WTC11 (cell line): ENCODE measurements around the gene UHRF1. TPM values are rescaled to one million over a fixed set of nuclear protein-coding genes. Genes with fewer than 3 reads are reported as not detected.
"Not testable (repeated sequence)": the region's sequence is repeated elsewhere in the genome, so short reads cannot be mapped to it uniquely, and the experiment has no call there.

Experiments used
- ATAC-seq: fragments of 200-7000 bp; cut with Tn5 transposase; 2 replicates; pipeline ENCODE4 v1.10.0; 2021; ENCODE audit warnings: mild to moderate bottlenecking, moderate library complexity
- CTCF ChIA-PET: fragments of 300-600 bp; sonication (Branson Sonifier 250); formaldehyde crosslinking; loops from one replicate; lab custom pipeline; 2021; ENCODE audit warnings: antibody characterized with exemption; lab: Charles Lee
- POLR2A ChIA-PET: fragments of 350-600 bp; sonication (Branson Sonifier 250); formaldehyde crosslinking; loops from one replicate; lab custom pipeline; 2021; ENCODE audit warnings: antibody characterized with exemption; lab: Charles Lee
- DNase-seq: peaks from one replicate; pipeline ENCODE4 v3.0.0; 2021; ENCODE audit warnings: low spot score
- H3K27ac Mint-ChIP-seq: 2 replicates; pipeline ENCODE4 v1.8.0; 2021; ENCODE audit warnings: mixed read lengths
- H3K27me3 Mint-ChIP-seq: 2 replicates; pipeline ENCODE4 v1.8.0; 2021; ENCODE audit warnings: low read depth, mild to moderate bottlenecking, moderate library complexity, mixed read lengths
- H3K36me3 Mint-ChIP-seq: 2 replicates; pipeline ENCODE4 v1.8.0; 2021; ENCODE audit warnings: mixed read lengths
- H3K4me1 Mint-ChIP-seq: 2 replicates; pipeline ENCODE4 v1.8.0; 2022; ENCODE audit warnings: mixed read lengths
- H3K4me3 Mint-ChIP-seq: 2 replicates; pipeline ENCODE4 v1.8.0; 2021; ENCODE audit warnings: mild to moderate bottlenecking, moderate library complexity, mixed read lengths
- H3K9me3 Mint-ChIP-seq: 2 replicates; pipeline ENCODE4 v1.8.0; 2021; ENCODE audit warnings: mixed read lengths
- AFF4 ChIP-seq: sonication (generic); formaldehyde crosslinking; IDR thresholded peaks from 2 replicates; pipeline ENCODE4 v1.8.1; 2023; ENCODE audit warnings: mild to moderate bottlenecking, missing genetic modification reagents, borderline replicate concordance
- CTCF ChIP-seq: fragments of 200-600 bp; IDR thresholded peaks from 2 replicates; pipeline ENCODE4 v1.8.0; 2022; ENCODE audit warnings: antibody characterized with exemption
- IRF1 ChIP-seq: sonication (generic); formaldehyde crosslinking; IDR thresholded peaks from 2 replicates; pipeline ENCODE4 v1.8.0; 2023; ENCODE audit warnings: missing genetic modification reagents
- MAX ChIP-seq: sonication (generic); formaldehyde crosslinking; IDR thresholded peaks from 2 replicates; pipeline ENCODE4 v1.8.0; 2022; ENCODE audit warnings: mild to moderate bottlenecking, missing genetic modification reagents
- NFYB ChIP-seq: sonication (generic); formaldehyde crosslinking; conservative IDR thresholded peaks from 2 replicates; pipeline ENCODE4 v1.8.0; 2022; ENCODE audit warnings: low read depth, missing genetic modification reagents
- RELA ChIP-seq: sonication (generic); formaldehyde crosslinking; IDR thresholded peaks from 2 replicates; pipeline ENCODE4 v1.8.1; 2022; ENCODE audit warnings: missing genetic modification reagents, mild to moderate bottlenecking, borderline replicate concordance
- RORB ChIP-seq: fragments of 250-450 bp; sonication (Bioruptor Pico); IDR thresholded peaks from 2 replicates; pipeline ENCODE4 v1.9.0; 2021; ENCODE audit warnings: mild to moderate bottlenecking
- TEAD1 ChIP-seq: sonication (generic); formaldehyde crosslinking; IDR thresholded peaks from 2 replicates; pipeline ENCODE4 v1.8.0; 2022; ENCODE audit warnings: mild to moderate bottlenecking, missing genetic modification reagents
- USF1 ChIP-seq: sonication (generic); formaldehyde crosslinking; IDR thresholded peaks from 2 replicates; pipeline ENCODE4 v1.8.0; 2022; ENCODE audit warnings: mild to moderate bottlenecking, missing genetic modification reagents
- ZNF416 ChIP-seq: fragments of 250-450 bp; sonication (Bioruptor Pico); IDR thresholded peaks from 2 replicates; pipeline ENCODE4 v1.9.0; 2021; ENCODE audit warnings: mild to moderate bottlenecking, inconsistent platforms
- ZNF423 ChIP-seq: fragments of 250-450 bp; sonication (Bioruptor Pico); IDR thresholded peaks from 2 replicates; pipeline ENCODE4 v2.1.2; 2022; ENCODE audit warnings: mild to moderate bottlenecking, moderate library complexity
- total RNA-seq: library from RNA; stranded (reverse); gene quantifications from 3 replicates; pipeline ENCODE4 v1.2.3, GENCODE V29; 2021
- TF ChIP-seq, protein P1 (sequence below): sonication (generic); formaldehyde crosslinking; IDR thresholded peaks from 2 replicates; pipeline ENCODE4 v1.8.1; 2022; ENCODE audit warnings: mild to moderate bottlenecking, moderate library complexity, missing genetic modification reagents
- TF ChIP-seq, protein P2 (sequence below): sonication (generic); formaldehyde crosslinking; IDR thresholded peaks from 2 replicates; pipeline ENCODE4 v1.8.0; 2022; ENCODE audit warnings: mild to moderate bottlenecking, missing genetic modification reagents

Gene UHRF1
- total RNA-seq, 1 experiment from 2014 or later, result 42.5 TPM

DNA sequence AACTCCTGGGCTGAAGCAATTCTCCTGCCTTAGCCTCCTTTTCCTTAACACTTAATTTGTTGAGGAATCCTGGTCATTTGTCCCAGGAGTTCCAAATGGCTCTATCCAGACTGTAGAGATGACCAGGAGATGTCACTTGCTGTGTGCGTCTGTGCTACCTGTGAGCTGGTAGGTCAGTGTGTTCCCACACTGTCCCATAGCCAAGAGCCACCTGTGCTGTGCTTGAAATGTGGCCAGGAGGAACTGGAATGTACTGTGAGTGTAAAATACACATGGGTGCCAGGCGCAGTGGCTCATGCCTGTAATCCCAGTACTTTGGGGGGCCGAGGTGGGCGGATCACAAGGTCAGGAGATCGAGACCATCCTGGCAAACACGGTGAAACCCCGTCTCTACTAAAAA lies 30.2 kb downstream of the UHRF1 start:
- CTCF ChIA-PET, result interaction anchor here (0.6 to 1.3 kb wide), 3 partner anchors 87 to 673 kb away, joined by 3 to 6 read pairs (median 4); no protein-coding TSS in a partner anchor
- no peaks in the 10 kb centered on the region for H3K27me3 Mint-ChIP-seq
- no peaks in the 10 kb centered on the region for H3K9me3 Mint-ChIP-seq
- no peak for DNase-seq
- peak overlapping the region; percentile 66 for H3K27ac Mint-ChIP-seq
- H3K4me3 Mint-ChIP-seq, result no peak overlapping the region
- ATAC-seq, result no peak
- no peaks in the 10 kb centered on the region for H3K4me1 Mint-ChIP-seq
- TF ChIP-seq, protein P1, sequence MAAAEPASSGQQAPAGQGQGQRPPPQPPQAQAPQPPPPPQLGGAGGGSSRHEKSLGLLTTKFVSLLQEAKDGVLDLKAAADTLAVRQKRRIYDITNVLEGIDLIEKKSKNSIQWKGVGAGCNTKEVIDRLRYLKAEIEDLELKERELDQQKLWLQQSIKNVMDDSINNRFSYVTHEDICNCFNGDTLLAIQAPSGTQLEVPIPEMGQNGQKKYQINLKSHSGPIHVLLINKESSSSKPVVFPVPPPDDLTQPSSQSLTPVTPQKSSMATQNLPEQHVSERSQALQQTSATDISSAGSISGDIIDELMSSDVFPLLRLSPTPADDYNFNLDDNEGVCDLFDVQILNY (CRISPR knock-in tag), result no peak
- TF ChIP-seq, protein P2, sequence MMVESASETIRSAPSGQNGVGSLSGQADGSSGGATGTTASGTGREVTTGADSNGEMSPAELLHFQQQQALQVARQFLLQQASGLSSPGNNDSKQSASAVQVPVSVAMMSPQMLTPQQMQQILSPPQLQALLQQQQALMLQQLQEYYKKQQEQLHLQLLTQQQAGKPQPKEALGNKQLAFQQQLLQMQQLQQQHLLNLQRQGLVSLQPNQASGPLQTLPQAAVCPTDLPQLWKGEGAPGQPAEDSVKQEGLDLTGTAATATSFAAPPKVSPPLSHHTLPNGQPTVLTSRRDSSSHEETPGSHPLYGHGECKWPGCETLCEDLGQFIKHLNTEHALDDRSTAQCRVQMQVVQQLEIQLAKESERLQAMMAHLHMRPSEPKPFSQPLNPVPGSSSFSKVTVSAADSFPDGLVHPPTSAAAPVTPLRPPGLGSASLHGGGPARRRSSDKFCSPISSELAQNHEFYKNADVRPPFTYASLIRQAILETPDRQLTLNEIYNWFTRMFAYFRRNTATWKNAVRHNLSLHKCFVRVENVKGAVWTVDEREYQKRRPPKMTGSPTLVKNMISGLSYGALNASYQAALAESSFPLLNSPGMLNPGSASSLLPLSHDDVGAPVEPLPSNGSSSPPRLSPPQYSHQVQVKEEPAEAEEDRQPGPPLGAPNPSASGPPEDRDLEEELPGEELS (CRISPR knock-in tag), result no peak
- TF ChIP-seq ZNF423, result no peak
- TF ChIP-seq CTCF, result no peak
- no peak for TF ChIP-seq TEAD1 (CRISPR knock-in tag)
- TF ChIP-seq USF1 (CRISPR knock-in tag), result no peak
- TF ChIP-seq NFYB (CRISPR knock-in tag), result no peak
- no peak for TF ChIP-seq MAX (CRISPR knock-in tag)
- TF ChIP-seq RORB, result no peak
- no peak for TF ChIP-seq ZNF416 (CRISPR knock-in tag)
- no peak for TF ChIP-seq RELA (CRISPR knock-in tag)
- no peak for TF ChIP-seq IRF1 (CRISPR knock-in tag)
- TF ChIP-seq AFF4 (CRISPR knock-in tag), result no peak
- peaks cover 24% of the 10 kb centered on the region for H3K36me3 Mint-ChIP-seq
- POLR2A ChIA-PET, result no interaction called here

DNA sequence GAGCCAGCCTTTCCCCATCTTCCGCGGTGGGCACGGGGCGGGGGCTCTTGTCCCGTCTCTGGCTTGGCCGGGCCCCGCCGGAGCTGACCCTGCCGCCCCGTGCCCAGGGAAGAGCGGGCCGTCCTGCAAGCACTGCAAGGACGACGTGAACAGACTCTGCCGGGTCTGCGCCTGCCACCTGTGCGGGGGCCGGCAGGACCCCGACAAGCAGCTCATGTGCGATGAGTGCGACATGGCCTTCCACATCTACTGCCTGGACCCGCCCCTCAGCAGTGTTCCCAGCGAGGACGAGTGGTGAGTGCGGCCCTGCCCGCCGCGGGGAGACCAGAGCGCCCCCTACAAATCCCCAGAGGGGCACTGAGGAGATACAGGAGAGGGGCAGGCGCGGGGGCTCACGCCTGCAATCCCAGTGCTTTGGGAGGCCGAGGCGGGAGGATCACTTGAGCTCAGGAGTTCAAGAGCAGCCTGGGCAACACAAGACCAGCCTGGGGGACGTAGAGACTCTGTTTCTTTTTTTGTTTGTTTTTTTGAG lies 32.4 kb downstream of the UHRF1 start:
- ATAC-seq, H3K4me1 Mint-ChIP-seq, POLR2A ChIA-PET, H3K27me3 Mint-ChIP-seq, H3K4me3 Mint-ChIP-seq, H3K27ac Mint-ChIP-seq, H3K9me3 Mint-ChIP-seq, DNase-seq: not testable (repeated sequence)
- CTCF ChIA-PET, result interaction anchor here (0.6 to 1.8 kb wide), 7 partner anchors 15 to 132 kb away, joined by 3 to 5 read pairs (median 3); partner anchors contain the start of gene KDM4B
- peaks cover 18% of the 10 kb centered on the region for H3K36me3 Mint-ChIP-seq

- ATAC-seq, H3K27ac Mint-ChIP-seq, DNase-seq, H3K4me1 Mint-ChIP-seq, CTCF ChIA-PET, H3K27me3 Mint-ChIP-seq, POLR2A ChIA-PET, H3K4me3 Mint-ChIP-seq, H3K9me3 Mint-ChIP-seq: not testable (repeated sequence)
- peaks cover 58% of the 10 kb centered on the region for H3K36me3 Mint-ChIP-seq
Observed at GRCh38 chr19:4950650-4951049, 41.3 kb downstream of the UHRF1 start.
